Adrenal gland (tissue), 12 donors: ENCODE results near the gene CACNA1G. TPM values are rescaled to one million over a fixed set of nuclear protein-coding genes. Genes with fewer than 3 reads are reported as not detected.
A peak's percentile ranks its signal among the peaks of the same experiment; 100 is the strongest.

ENCODE experiments used
- DNase-seq, 7 donors: peaks; one replicate each; pipeline ENCODE4 v3.0.0-alpha.2; 2019 to 2020
- H3K27ac ChIP-seq, 5 donors: fragments of 200-600 bp; sonication (generic) in 4 of 5; 1 replicate in 3 of 5; 2 replicates in 2 of 5; pipeline versions ENCODE4 v1.5.1 to v1.8.0; 2016 to 2020; ENCODE audit warnings: mild to moderate bottlenecking in 1 of 5
- H3K27me3 ChIP-seq: fragments of 200-600 bp; 2 replicates; pipeline ENCODE4 v1.8.0; 2021
- H3K36me3 ChIP-seq, 2 donors: fragments of 200-600 bp; replicated peaks in 1 of 2; 1 replicate in 1 of 2; 2 replicates in 1 of 2; pipeline versions ENCODE4 v1.5.1 to v1.8.0; 2018 to 2022
- H3K4me1 ChIP-seq, 2 donors: fragments of 200-600 bp; replicated peaks in 1 of 2; 1 replicate in 1 of 2; 2 replicates in 1 of 2; pipeline versions ENCODE4 v1.5.1 to v1.8.0; 2018 to 2021
- H3K4me3 ChIP-seq, 4 donors: fragments of 200-600 bp; sonication (generic) in 3 of 4; one replicate each; pipeline ENCODE4 v1.5.1; 2016 to 2018
- H3K9me3 ChIP-seq, 3 donors: fragments of 200-600 bp; sonication (generic) in 1 of 3; replicated peaks in 1 of 3; 1 replicate in 2 of 3; 2 replicates in 1 of 3; pipeline versions ENCODE4 v1.5.1 to v1.8.0; 2016 to 2021
- POLR2A ChIP-seq, 2 donors: fragments of 450-650 bp; IDR thresholded peaks; one replicate each; pipeline ENCODE4 v1.6.1; 2017; ENCODE audit warnings: antibody characterized with exemption in 2 of 2, mild to moderate bottlenecking in 2 of 2, moderate library complexity in 1 of 2
- WGBS, 4 donors: extraction: QIAGEN DNeasy Blood & Tissue Kit in 2 of 4; methylation state at CpG; one replicate each; pipeline versions ENCODE4 v1.1.5 to v1.1.7; 2013 to 2017; 5-methylcytosine and 5-hydroxymethylcytosine counted together
- intact Hi-C, 2 donors: fragments of 100-400 bp; cut with DNase I; formaldehyde crosslinking; loops; one replicate each; pipeline versions ENCODE4 v1.14.1 to v1.15.0; 2022 to 2023
- polyA plus RNA-seq, 3 donors: library from polyadenylated mRNA; stranded (reverse); fragments of 200-250 nt in 2 of 3; fragments of 350-450 nt in 1 of 3; fragmentation: Illumina TruSeq in 1 of 3; extraction: RNeasy Lipid Tissue Mini Kit (QIAGEN cat#74804) in 1 of 3; gene quantifications; one replicate each; pipeline ENCODE4 v1.2.3, GENCODE V29; 2013 to 2014
- total RNA-seq, 9 donors: library from RNA; depleted of rRNA in 4 of 9; stranded (reverse); fragments of >200 nt in 4 of 9; fragments of 120-200 nt in 1 of 9; fragmentation: NEBNext Ultra II Directional in 1 of 9; extraction: Animal tissue kit (Norgen Biotek cat#: 25700) in 1 of 9; gene quantifications; one replicate each; pipeline versions ENCODE4 v1.1.0 to v1.2.4, GENCODE V29; 2013 to 2023
- TF ChIP-seq, protein P1 (sequence below), 6 experiments: fragments of 450-650 bp in 4 of 6; fragments of 200-600 bp in 2 of 6; sonication (generic) in 1 of 6; IDR thresholded peaks; 1 replicate in 5 of 6; 2 replicates in 1 of 6; pipeline versions ENCODE4 v1.5.1 to v1.8.0; 2016 to 2021; ENCODE audit warnings: antibody characterized with exemption in 6 of 6, mild to moderate bottlenecking in 2 of 6, moderate library complexity in 1 of 6
- donor health status: healthy with polysubstance abuse.
- donor health status: Bipolar disorder and iron deficiency.
- donor health status: DM: yes; HTN: yes; CAD: no.
- donor health status: DM: no; HTN: no; CAD: no.
- donor health status: DM: no; HTN: no; CAD: no.
- donor health status: DM: yes; HTN: yes; CAD: no.

The CACNA1G gene
- total and polyA plus RNA-seq, 12 donors, result 0.05 to 2.6 (median 0.14) TPM; not detected in 1

DNA sequence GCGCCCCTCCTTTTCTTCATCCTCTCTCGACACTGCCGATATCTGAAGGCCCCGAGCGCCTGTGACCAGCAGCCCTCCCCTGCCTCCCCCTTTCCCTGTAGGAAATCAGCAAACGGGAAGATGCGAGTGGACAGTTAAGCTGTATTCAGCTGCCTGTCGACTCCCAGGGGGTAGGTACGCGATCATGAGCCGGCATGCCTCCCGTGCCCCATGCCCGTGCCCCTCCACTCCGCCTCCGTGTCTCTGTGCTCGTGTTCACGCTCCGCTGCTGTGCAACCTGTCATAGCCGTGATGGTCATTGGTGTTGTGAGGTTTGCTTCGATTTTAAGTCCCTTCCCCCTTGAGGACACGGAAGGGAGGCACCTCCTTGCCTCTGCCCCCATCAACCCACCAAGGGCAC is 34.4 kb downstream of the CACNA1G start:
- H3K9me3 ChIP-seq, result no peaks in the 10 kb centered on the region
- no peak overlapping the region for H3K27ac ChIP-seq
- TF ChIP-seq, protein P1, sequence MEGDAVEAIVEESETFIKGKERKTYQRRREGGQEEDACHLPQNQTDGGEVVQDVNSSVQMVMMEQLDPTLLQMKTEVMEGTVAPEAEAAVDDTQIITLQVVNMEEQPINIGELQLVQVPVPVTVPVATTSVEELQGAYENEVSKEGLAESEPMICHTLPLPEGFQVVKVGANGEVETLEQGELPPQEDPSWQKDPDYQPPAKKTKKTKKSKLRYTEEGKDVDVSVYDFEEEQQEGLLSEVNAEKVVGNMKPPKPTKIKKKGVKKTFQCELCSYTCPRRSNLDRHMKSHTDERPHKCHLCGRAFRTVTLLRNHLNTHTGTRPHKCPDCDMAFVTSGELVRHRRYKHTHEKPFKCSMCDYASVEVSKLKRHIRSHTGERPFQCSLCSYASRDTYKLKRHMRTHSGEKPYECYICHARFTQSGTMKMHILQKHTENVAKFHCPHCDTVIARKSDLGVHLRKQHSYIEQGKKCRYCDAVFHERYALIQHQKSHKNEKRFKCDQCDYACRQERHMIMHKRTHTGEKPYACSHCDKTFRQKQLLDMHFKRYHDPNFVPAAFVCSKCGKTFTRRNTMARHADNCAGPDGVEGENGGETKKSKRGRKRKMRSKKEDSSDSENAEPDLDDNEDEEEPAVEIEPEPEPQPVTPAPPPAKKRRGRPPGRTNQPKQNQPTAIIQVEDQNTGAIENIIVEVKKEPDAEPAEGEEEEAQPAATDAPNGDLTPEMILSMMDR (IDR thresholded peaks at IDR 0.05), result no peak
- TF ChIP-seq POLR2A (IDR thresholded peaks at IDR 0.05), result no peak
- intact Hi-C loops, result no loop called here
- no peak overlapping the region for H3K4me3 ChIP-seq
- no peaks in the 10 kb centered on the region for H3K4me1 ChIP-seq
- no peaks in the 10 kb centered on the region for H3K27me3 ChIP-seq
- WGBS, 4 donors, result 91 to 94% (median 92%) methylated on average over 20 to 21 of the region's 21 CpGs
- no peaks in the 10 kb centered on the region for H3K36me3 ChIP-seq
- DNase-seq, result no peak

DNA sequence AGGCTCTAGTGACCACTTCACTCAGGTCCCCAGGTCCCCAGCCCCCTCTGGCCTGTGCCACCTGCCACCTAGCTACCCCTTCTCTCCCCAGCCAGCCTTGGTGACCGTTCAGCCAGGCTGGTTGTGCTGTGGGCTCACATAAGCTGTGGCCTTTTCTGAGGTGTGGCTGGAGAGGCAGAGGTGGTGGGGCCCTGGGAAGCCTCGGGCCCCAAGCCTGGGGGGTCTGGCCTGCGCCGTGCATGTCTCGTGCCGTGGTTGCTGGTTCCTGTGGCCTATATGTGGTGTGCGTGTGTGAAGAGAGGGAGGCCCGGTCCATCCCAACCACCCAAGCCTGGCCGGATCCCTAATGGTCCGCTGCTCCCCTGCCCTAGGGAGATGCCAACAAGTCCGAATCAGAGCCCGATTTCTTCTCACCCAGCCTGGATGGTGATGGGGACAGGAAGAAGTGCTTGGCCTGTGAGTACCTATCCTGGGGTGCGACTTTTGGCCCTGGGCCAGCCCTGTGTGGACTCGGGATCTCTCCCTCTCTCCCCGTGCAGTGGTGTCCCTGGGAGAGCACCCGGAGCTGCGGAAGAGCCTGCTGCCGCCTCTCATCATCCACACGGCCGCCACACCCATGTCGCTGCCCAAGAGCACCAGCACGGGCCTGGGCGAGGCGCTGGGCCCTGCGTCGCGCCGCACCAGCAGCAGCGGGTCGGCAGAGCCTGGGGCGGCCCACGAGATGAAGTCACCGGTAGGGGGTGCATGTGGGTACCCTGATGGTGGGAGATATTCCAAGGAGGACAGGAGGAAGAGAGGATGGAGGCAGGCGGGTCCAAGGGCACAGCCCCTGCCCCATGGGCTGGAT is 35.9 kb downstream of the CACNA1G start:
- no peaks in the 10 kb centered on the region for H3K9me3 ChIP-seq
- no peaks in the 10 kb centered on the region for H3K4me1 ChIP-seq
- H3K27me3 ChIP-seq, result no peaks in the 10 kb centered on the region
- intact Hi-C loops, result no loop called here
- no peaks in the 10 kb centered on the region for H3K36me3 ChIP-seq
- H3K4me3 ChIP-seq, result no peak overlapping the region
- no peak for DNase-seq
- 83 to 89% (median 86%) methylated on average over 19 to 34 of the region's 34 CpGs for WGBS, 4 donors
- H3K27ac ChIP-seq, result no peak overlapping the region
- TF ChIP-seq, protein P1 (IDR thresholded peaks at IDR 0.05), result peak in 2 of 6 experiments; percentile 11 to 13
- no peak for TF ChIP-seq POLR2A (IDR thresholded peaks at IDR 0.05)

DNA sequence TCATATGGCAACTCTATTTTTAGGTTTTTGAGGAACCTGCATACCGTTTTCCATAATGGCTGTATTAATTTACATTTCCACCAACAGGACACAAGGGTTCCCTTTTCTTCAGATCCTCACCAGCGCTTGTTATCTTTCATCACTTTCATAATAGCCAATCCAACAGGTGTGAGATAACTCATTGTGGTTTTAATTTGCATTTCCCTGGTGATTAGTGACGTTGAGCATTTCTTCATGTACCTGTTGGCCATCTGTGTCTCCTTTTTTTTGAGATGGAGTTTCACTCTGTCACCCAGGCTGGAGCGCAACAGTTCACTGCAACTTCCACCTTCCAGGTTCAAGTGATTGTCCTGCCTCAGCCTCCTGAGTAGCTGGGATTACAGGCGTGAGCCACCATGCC is 38.0 kb downstream of the CACNA1G start:
- Histone ChIP-seq H3K4me3 (no peak overlapping the region), H3K36me3 (no peaks in the 10 kb centered on the region), H3K4me1 (no peaks in the 10 kb centered on the region), H3K9me3 (no peaks in the 10 kb centered on the region), H3K27me3 (no peaks in the 10 kb centered on the region), H3K27ac (no peak overlapping the region)
- 84 to 88% (median 86%) methylated on average over 5 of the region's 5 CpGs for WGBS, 4 donors
- DNase-seq, result no peak
- TF ChIP-seq, protein P1 (IDR thresholded peaks at IDR 0.05), result no peak
- TF ChIP-seq POLR2A (IDR thresholded peaks at IDR 0.05), result no peak
- intact Hi-C loops, result no loop called here

DNA sequence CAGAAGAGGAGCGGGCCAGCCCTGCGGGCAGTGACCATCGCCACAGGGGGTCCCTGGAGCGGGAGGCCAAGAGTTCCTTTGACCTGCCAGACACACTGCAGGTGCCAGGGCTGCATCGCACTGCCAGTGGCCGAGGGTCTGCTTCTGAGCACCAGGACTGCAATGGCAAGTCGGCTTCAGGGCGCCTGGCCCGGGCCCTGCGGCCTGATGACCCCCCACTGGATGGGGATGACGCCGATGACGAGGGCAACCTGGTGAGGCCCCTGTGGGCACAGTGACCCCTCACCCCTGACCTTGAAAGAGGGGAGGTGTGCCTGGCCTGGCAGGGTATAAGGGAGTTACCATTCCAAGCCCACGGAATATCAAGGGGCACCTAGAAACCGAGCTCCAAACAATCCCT is 39.1 kb downstream of the CACNA1G start:
- intact Hi-C loops, result no loop called here
- Histone ChIP-seq H3K27me3 (no peaks in the 10 kb centered on the region), H3K36me3 (no peaks in the 10 kb centered on the region), H3K27ac (no peak overlapping the region), H3K9me3 (no peaks in the 10 kb centered on the region), H3K4me1 (peaks cover 0 to 4% of the 10 kb centered on the region in 2 donors), H3K4me3 (no peak overlapping the region)
- DNase-seq, result no peak
- TF ChIP-seq, protein P1 (IDR thresholded peaks at IDR 0.05), result no peak
- TF ChIP-seq POLR2A (IDR thresholded peaks at IDR 0.05), result no peak
- 93 to 100% (median 94%) methylated on average over 5 to 15 of the region's 15 CpGs for WGBS, 4 donors
